ENCODE results near the gene RBM6.

DNA sequence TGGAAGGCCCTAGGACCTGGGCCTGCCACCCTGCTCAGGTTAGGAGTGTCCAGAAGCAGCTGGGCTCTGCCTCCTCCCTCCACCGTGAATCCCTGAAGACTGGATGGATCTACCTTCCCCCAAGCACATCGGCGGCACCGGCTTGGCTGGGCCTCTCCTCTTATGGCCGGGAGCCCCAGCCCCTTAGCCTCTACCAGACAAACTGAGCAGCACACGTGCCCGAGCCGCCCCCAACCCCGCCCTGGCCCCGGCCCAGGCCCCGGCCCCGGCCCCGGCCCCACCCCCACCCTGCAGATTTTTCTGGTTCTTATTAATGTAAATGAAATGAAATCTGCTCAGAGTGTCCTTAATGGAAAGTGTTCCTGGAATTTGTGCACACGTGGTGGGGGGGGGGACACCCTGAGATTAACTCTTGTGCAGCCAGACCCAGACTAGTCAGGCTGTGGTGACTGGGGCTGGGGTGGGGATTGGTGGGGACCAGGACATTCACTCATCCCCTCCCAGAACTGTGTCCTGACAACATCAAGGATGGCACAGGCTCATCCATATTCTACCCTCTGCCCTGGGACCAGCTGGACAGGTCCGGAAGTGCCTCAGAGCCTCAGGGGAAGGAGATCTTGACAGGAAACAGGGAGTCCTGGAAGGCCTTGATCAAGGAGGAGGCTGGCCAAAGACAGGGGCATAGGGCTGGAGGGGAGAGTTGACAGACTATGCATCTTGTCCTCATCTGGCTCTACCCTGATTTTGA, 184.3 kb downstream of the RBM6 start:
- TF ChIP-seq ZNF274 (IDR thresholded peaks at IDR 0.05; ENCODE audit: low read depth, low read length) (no peak), SUZ12 (IDR thresholded peaks at IDR 0.05; ENCODE audit: extremely low read depth, insufficient read depth, insufficient read length) (no peak), YY1 (IDR thresholded peaks at IDR 0.05; ENCODE audit: insufficient read depth, insufficient read length) (no peak)

All from NT2/D1 (cell line).